H9 (cell line): ENCODE results near the gene MPHOSPH10. TPM values are rescaled to one million over a fixed set of nuclear protein-coding genes. Genes with fewer than 3 reads are reported as not detected.

Experiments used
- DNase-seq: peaks from one replicate; pipeline ENCODE4 v3.0.0-alpha.2; 2017
- H2AFZ ChIP-seq: one replicate; pipeline ENCODE4 v1.6.1; 2013; ENCODE audit warnings: mild to moderate bottlenecking, low read length, control low read depth, moderate library complexity
- H2AK5ac ChIP-seq: 2 replicates; pipeline ENCODE4 v1.6.1; 2013; ENCODE audit warnings: low read length, control low read depth, mixed read lengths; ENCODE audit not compliant: insufficient read length
- H2BK120ac ChIP-seq: one replicate; pipeline ENCODE4 v1.6.1; 2013; ENCODE audit warnings: low read depth, mild to moderate bottlenecking, low read length, control low read depth, inconsistent platforms; ENCODE audit not compliant: poor library complexity, severe bottlenecking
- H2BK12ac ChIP-seq: 2 replicates; pipeline ENCODE4 v1.6.1; 2013; ENCODE audit warnings: low read length, control low read depth, mixed read lengths, low read depth; ENCODE audit not compliant: insufficient read length
- H2BK15ac ChIP-seq: 2 replicates; pipeline ENCODE4 v1.6.1; 2013; ENCODE audit warnings: low read depth, low read length, control low read depth
- H2BK20ac ChIP-seq: one replicate; pipeline ENCODE4 v1.6.1; 2013; ENCODE audit warnings: low read depth, mild to moderate bottlenecking, low read length, control low read depth, inconsistent platforms; ENCODE audit not compliant: poor library complexity, severe bottlenecking
- H2BK5ac ChIP-seq: 2 replicates; pipeline ENCODE4 v1.6.1; 2013; ENCODE audit warnings: low read length, control low read depth, mixed read lengths; ENCODE audit not compliant: insufficient read length
- H3K14ac ChIP-seq: 2 replicates; pipeline ENCODE4 v1.6.1; 2013; ENCODE audit warnings: low read length, control low read depth; ENCODE audit not compliant: insufficient read depth
- H3K18ac ChIP-seq: 2 replicates; pipeline ENCODE4 v1.6.1; 2013; ENCODE audit warnings: low read depth, mild to moderate bottlenecking, mixed read lengths, low read length, control low read depth; ENCODE audit not compliant: insufficient read length
- H3K23ac ChIP-seq: 2 replicates; pipeline ENCODE4 v1.6.1; 2013; ENCODE audit warnings: low read length, control low read depth, mixed read lengths, low read depth; ENCODE audit not compliant: insufficient read length
- H3K23me2 ChIP-seq: 2 replicates; pipeline ENCODE4 v1.6.1; 2013; ENCODE audit warnings: low read depth, mild to moderate bottlenecking, mixed read lengths, low read length, control low read depth; ENCODE audit not compliant: insufficient read length, poor library complexity, severe bottlenecking
- H3K27ac ChIP-seq: 2 replicates; pipeline ENCODE4 v1.5.1; 2013; ENCODE audit warnings: low read length, control low read depth, mixed read lengths, low read depth; ENCODE audit not compliant: insufficient read length
- H3K27me3 ChIP-seq: 2 replicates; pipeline ENCODE4 v1.6.1; 2013; ENCODE audit warnings: low read length, control low read depth, inconsistent platforms; ENCODE audit not compliant: insufficient read depth
- H3K4ac ChIP-seq: 2 replicates; pipeline ENCODE4 v1.6.1; 2013; ENCODE audit warnings: low read depth, mild to moderate bottlenecking, control low read depth, inconsistent platforms, low read length, moderate library complexity
- H3K4me1 ChIP-seq: 2 replicates; pipeline ENCODE4 v1.6.1; 2013; ENCODE audit warnings: low read length, control low read depth, inconsistent platforms; ENCODE audit not compliant: insufficient read depth
- H3K4me2 ChIP-seq: 2 replicates; pipeline ENCODE4 v1.6.1; 2013; ENCODE audit warnings: low read length, control low read depth, mixed read lengths; ENCODE audit not compliant: insufficient read length, insufficient read depth
- H3K56ac ChIP-seq: 2 replicates; pipeline ENCODE4 v1.6.1; 2013; ENCODE audit warnings: low read depth, mild to moderate bottlenecking, mixed read lengths, low read length, control low read depth; ENCODE audit not compliant: insufficient read length
- H3K79me1 ChIP-seq: 2 replicates; pipeline ENCODE4 v1.6.1; 2013; ENCODE audit warnings: low read depth, mild to moderate bottlenecking, moderate library complexity, low read length, control low read depth, inconsistent platforms; ENCODE audit not compliant: insufficient read depth, poor library complexity, severe bottlenecking
- H3K79me2 ChIP-seq: 2 replicates; pipeline ENCODE4 v1.6.1; 2013; ENCODE audit warnings: low read length, control low read depth, inconsistent platforms; ENCODE audit not compliant: insufficient read depth
- H3K9ac ChIP-seq: 2 replicates; pipeline ENCODE4 v1.6.1; 2013; ENCODE audit warnings: low read length, control low read depth, mixed read lengths; ENCODE audit not compliant: insufficient read length; ENCODE audit errors: extremely low read depth
- H3K9me3 ChIP-seq: one replicate; pipeline ENCODE4 v1.6.1; 2013; ENCODE audit warnings: low read depth, low read length, inconsistent platforms; ENCODE audit not compliant: control insufficient read depth
- H3T11ph ChIP-seq: one replicate; pipeline ENCODE4 v1.6.1; 2013; ENCODE audit warnings: mild to moderate bottlenecking, low read length, control low read depth, inconsistent platforms
- H4K20me1 ChIP-seq: one replicate; pipeline ENCODE4 v1.6.1; 2013; ENCODE audit not compliant: control insufficient read depth, insufficient read length, insufficient read depth
- H4K5ac ChIP-seq: 2 replicates; pipeline ENCODE4 v1.6.1; 2013; ENCODE audit warnings: low read depth, mild to moderate bottlenecking, mixed read lengths, low read length, control low read depth; ENCODE audit not compliant: insufficient read length
- H4K8ac ChIP-seq: replicated peaks from 2 replicates; pipeline ENCODE4 v1.6.1; 2013; ENCODE audit warnings: low read length, control low read depth, mixed read lengths, low read depth; ENCODE audit not compliant: insufficient read length
- H4K91ac ChIP-seq: 2 replicates; pipeline ENCODE4 v1.6.1; 2013; ENCODE audit warnings: low read depth, mild to moderate bottlenecking, moderate library complexity, mixed read lengths, low read length, control low read depth; ENCODE audit not compliant: insufficient read length
- H3K27ac Mint-ChIP-seq, 3 experiments: 2 replicates in 2 of 3; 3 replicates in 1 of 3; pipeline ENCODE4 v1.8.0; 2020 to 2021; ENCODE audit warnings: mixed read lengths in 3 of 3, mild to moderate bottlenecking in 1 of 3, moderate library complexity in 1 of 3
- H3K27me3 Mint-ChIP-seq: 2 replicates; pipeline ENCODE4 v1.8.0; 2021; ENCODE audit warnings: low read depth, mild to moderate bottlenecking, moderate library complexity, mixed read lengths
- H3K36me3 Mint-ChIP-seq, 3 experiments: 2 replicates in 2 of 3; 3 replicates in 1 of 3; pipeline ENCODE4 v1.8.0; 2020 to 2021; ENCODE audit warnings: low read depth in 3 of 3, mixed read lengths in 3 of 3; ENCODE audit not compliant: insufficient read depth in 1 of 3
- H3K4me1 Mint-ChIP-seq, 2 experiments: 2 replicates each; pipeline ENCODE4 v1.8.0; 2020; ENCODE audit warnings: mixed read lengths in 2 of 2
- H3K4me3 Mint-ChIP-seq, 2 experiments: 2 replicates in 1 of 2; 3 replicates in 1 of 2; pipeline ENCODE4 v1.8.0; 2020 to 2021; ENCODE audit warnings: mild to moderate bottlenecking in 2 of 2, mixed read lengths in 2 of 2, moderate library complexity in 1 of 2
- H3K9me3 Mint-ChIP-seq, 2 experiments: 2 replicates in 1 of 2; 3 replicates in 1 of 2; pipeline ENCODE4 v1.8.0; 2020; ENCODE audit warnings: mild to moderate bottlenecking in 2 of 2, mixed read lengths in 2 of 2, moderate library complexity in 1 of 2
- WGBS: extraction: QIAGEN DNeasy Blood & Tissue Kit; methylation state at CpG from one replicate; pipeline ENCODE4 v1.1.7; 2013; ENCODE audit warnings: missing lambda C conversion rate, low lambda C conversion rate, mixed read lengths; ENCODE audit not compliant: insufficient read length; ENCODE audit errors: extremely low coverage; 5-methylcytosine and 5-hydroxymethylcytosine counted together
- total RNA-seq: library from RNA; stranded (reverse); gene quantifications from 2 replicates; pipeline ENCODE4 v1.2.1, GENCODE V29; 2021
- TF ChIP-seq, protein P1 (sequence below): fragments of 200-600 bp; sonication (generic); conservative IDR thresholded peaks from 3 replicates; pipeline ENCODE4 v1.8.0; 2021; ENCODE audit warnings: antibody characterized with exemption, mild to moderate bottlenecking

The MPHOSPH10 gene
- total RNA-seq, 1 experiment from 2014 or later, result 42.1 TPM

DNA sequence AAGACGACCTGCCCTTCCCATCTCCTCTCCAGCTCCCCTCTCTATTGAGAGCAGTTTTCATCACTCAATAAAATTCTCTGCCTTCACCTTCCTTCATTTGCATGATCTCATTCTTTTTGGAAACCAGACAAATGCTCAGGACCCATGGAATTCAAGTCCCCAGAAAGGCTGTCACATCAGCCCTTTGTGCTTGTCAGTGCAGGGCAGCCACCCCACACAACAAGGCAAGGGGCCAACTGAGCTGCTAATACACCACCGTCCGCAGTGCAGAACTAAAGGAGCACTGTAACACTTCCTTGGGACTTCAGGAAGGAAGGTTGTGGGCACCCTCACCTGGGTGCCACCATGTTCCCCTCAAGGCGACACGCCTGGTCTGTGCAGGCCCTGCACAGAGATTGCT is 26.6 kb upstream of the MPHOSPH10 start:
- Histone ChIP-seq H3K9me3 (no peaks in the 10 kb centered on the region), H3K4me2 (no peak overlapping the region), H3K27me3 (no peaks in the 10 kb centered on the region), H4K8ac (no peak overlapping the region), H4K20me1 (no peaks in the 10 kb centered on the region), H2BK120ac (no peak overlapping the region), H2BK15ac (no peak overlapping the region), H3K14ac (no peak overlapping the region; the same call in 1 of the 2 replicates), H3K18ac (no peak overlapping the region), H3K27ac (no peak overlapping the region), H3K23me2 (no peaks in the 10 kb centered on the region), H3K23ac (no peak overlapping the region), H2AFZ (no peak overlapping the region), H3K79me1 (no peaks in the 10 kb centered on the region), H3K56ac (no peak overlapping the region), H4K5ac (no peak overlapping the region), H2AK5ac (no peak overlapping the region), H4K91ac (no peak overlapping the region), H3K9ac (no peak overlapping the region), H2BK12ac (no peak overlapping the region), H3T11ph (no peak overlapping the region), H3K4ac (no peak overlapping the region), H3K4me1 (peaks cover 9% of the 10 kb centered on the region; the same call in 1 of the 2 replicates), H3K79me2 (no peaks in the 10 kb centered on the region), H2BK20ac (no peak overlapping the region), H2BK5ac (no peak overlapping the region)
- TF ChIP-seq, protein P1, sequence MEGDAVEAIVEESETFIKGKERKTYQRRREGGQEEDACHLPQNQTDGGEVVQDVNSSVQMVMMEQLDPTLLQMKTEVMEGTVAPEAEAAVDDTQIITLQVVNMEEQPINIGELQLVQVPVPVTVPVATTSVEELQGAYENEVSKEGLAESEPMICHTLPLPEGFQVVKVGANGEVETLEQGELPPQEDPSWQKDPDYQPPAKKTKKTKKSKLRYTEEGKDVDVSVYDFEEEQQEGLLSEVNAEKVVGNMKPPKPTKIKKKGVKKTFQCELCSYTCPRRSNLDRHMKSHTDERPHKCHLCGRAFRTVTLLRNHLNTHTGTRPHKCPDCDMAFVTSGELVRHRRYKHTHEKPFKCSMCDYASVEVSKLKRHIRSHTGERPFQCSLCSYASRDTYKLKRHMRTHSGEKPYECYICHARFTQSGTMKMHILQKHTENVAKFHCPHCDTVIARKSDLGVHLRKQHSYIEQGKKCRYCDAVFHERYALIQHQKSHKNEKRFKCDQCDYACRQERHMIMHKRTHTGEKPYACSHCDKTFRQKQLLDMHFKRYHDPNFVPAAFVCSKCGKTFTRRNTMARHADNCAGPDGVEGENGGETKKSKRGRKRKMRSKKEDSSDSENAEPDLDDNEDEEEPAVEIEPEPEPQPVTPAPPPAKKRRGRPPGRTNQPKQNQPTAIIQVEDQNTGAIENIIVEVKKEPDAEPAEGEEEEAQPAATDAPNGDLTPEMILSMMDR, result no peak
- Mint-ChIP-seq H3K4me3 (no peak overlapping the region; a peak in 1 of 5 replicates), H3K36me3 (peaks cover 0 to 4% (median 0%) of the 10 kb centered on the region in 3 experiments; a peak in 2 of 7 replicates), H3K27me3 (peaks cover 2% of the 10 kb centered on the region; the same call in 1 of the 2 replicates), H3K4me1 (peaks cover 24% of the 10 kb centered on the region in 2 experiments), H3K27ac (peak overlapping the region in 2 of 3 experiments; percentile 7 to 20; a peak in 2 of 7 replicates), H3K9me3 (peaks cover 0 to 5% of the 10 kb centered on the region in 2 experiments; a peak in 2 of 5 replicates)
- DNase-seq, result no peak
- WGBS, result no CpG with 5 or more reads among the region's 5 CpGs
